Upper lobe of left lung (tissue), 6 donors: ENCODE results near the gene EXTL2. TPM values are rescaled to one million over a fixed set of nuclear protein-coding genes. Genes with fewer than 3 reads are reported as not detected.
"Not testable (repeated sequence)": the region's sequence is repeated elsewhere in the genome, so short reads cannot be mapped to it uniquely, and the experiment has no call there.

ENCODE experiments used
- ATAC-seq, 2 donors: fragments of 200-7000 bp; cut with Tn5 transposase; one replicate each; pipeline ENCODE4 v1.9.1; 2022; ENCODE audit warnings: mild to moderate bottlenecking in 2 of 2, moderate library complexity in 2 of 2; ENCODE audit not compliant: low FRiP score in 2 of 2
- DNase-seq, 2 donors: peaks; one replicate each; pipeline ENCODE4 v3.0.0-alpha.2; 2019 to 2020
- H3K27ac ChIP-seq, 4 donors: fragments of 200-600 bp; sonication (generic); one replicate each; pipeline ENCODE4 v1.5.1; 2016 to 2019
- H3K27me3 ChIP-seq, 4 donors: fragments of 200-600 bp; sonication (generic); one replicate each; pipeline ENCODE4 v1.5.1; 2017 to 2019
- H3K36me3 ChIP-seq, 4 donors: fragments of 200-600 bp; sonication (generic); one replicate each; pipeline ENCODE4 v1.5.1; 2016 to 2019
- H3K4me1 ChIP-seq, 4 donors: fragments of 200-600 bp; sonication (generic); one replicate each; pipeline ENCODE4 v1.5.1; 2018 to 2019
- H3K4me3 ChIP-seq, 4 donors: fragments of 200-600 bp; sonication (generic); one replicate each; pipeline ENCODE4 v1.5.1; 2017 to 2019; ENCODE audit warnings: mild to moderate bottlenecking in 2 of 4, moderate library complexity in 1 of 4
- H3K9me3 ChIP-seq, 4 donors: fragments of 200-600 bp; sonication (generic); one replicate each; pipeline ENCODE4 v1.5.1; 2018 to 2019
- EP300 ChIP-seq, 4 donors: sonication (generic); formaldehyde crosslinking; IDR thresholded peaks; one replicate each; pipeline ENCODE4 v1.5.1; 2017; ENCODE audit warnings: antibody characterized with exemption in 4 of 4, control low read depth in 2 of 4
- POLR2A ChIP-seq, 4 donors: fragments of 450-650 bp; IDR thresholded peaks; one replicate each; pipeline ENCODE4 v1.5.1; 2016 to 2017; ENCODE audit warnings: antibody characterized with exemption in 4 of 4, mild to moderate bottlenecking in 2 of 4
- POLR2AphosphoS5 ChIP-seq, 2 donors: sonication (generic); formaldehyde crosslinking; IDR thresholded peaks; one replicate each; pipeline ENCODE4 v1.5.1; 2017; ENCODE audit warnings: antibody characterized with exemption in 2 of 2
- WGBS, 2 donors: methylation state at CpG; one replicate each; pipeline ENCODE4 v1.1.5; 2017 to 2018; 5-methylcytosine and 5-hydroxymethylcytosine counted together
- total RNA-seq, 6 donors: library from RNA; depleted of rRNA in 4 of 6; stranded (reverse); fragments of >200 nt in 4 of 6; gene quantifications; one replicate each; pipeline versions ENCODE4 v1.1.0 to v1.2.1, GENCODE V29; 2016 to 2021
- TF ChIP-seq, protein P1 (sequence below), 6 experiments: fragments of 450-650 bp in 4 of 6; fragments of 200-600 bp in 2 of 6; sonication (generic) in 2 of 6; IDR thresholded peaks; one replicate each; pipeline ENCODE4 v1.5.1; 2016 to 2019; ENCODE audit warnings: antibody characterized with exemption in 6 of 6
- donor health status: DM: no; HTN: no; CAD: no; lungs with moderate emphysema.
- donor health status: DM: no; HTN: yes; CAD: no; lungs with severe emphysema.

Gene EXTL2
- total RNA-seq, 6 donors from 2014 or later, result 5.2 to 15.3 (median 8.1) TPM

DNA sequence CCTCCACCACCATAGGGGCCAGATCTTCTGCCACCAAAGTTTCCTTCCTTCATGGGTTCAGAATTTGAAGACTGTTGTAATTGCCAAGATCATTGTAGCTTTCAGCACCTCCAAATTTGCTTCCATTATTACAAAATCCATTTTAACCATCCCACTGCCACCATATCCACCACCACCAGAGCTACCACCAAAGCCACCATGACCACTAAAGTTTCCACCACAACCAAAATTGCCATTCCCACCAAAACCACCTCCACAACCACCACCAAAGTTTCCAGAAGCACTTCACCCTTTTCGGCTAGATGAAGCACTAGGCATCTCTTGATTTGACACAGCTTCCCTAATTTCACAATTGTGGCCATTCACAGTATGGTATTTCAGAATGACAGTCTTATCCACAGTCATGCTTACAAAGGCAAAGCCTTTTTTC lies 46.5 kb upstream of the EXTL2 start:
- Histone ChIP-seq H3K9me3 (no peaks in the 10 kb centered on the region), H3K27ac (no peak overlapping the region), H3K4me3 (no peak overlapping the region), H3K4me1 (peaks cover 0 to 6% (median 0%) of the 10 kb centered on the region in 4 donors), H3K36me3 (peaks cover 0 to 27% (median 2%) of the 10 kb centered on the region in 4 donors), H3K27me3 (no peaks in the 10 kb centered on the region)
- TF ChIP-seq EP300 (IDR thresholded peaks at IDR 0.05) (no peak), POLR2AphosphoS5 (IDR thresholded peaks at IDR 0.05) (no peak), POLR2A (IDR thresholded peaks at IDR 0.05) (no peak)
- TF ChIP-seq, protein P1, sequence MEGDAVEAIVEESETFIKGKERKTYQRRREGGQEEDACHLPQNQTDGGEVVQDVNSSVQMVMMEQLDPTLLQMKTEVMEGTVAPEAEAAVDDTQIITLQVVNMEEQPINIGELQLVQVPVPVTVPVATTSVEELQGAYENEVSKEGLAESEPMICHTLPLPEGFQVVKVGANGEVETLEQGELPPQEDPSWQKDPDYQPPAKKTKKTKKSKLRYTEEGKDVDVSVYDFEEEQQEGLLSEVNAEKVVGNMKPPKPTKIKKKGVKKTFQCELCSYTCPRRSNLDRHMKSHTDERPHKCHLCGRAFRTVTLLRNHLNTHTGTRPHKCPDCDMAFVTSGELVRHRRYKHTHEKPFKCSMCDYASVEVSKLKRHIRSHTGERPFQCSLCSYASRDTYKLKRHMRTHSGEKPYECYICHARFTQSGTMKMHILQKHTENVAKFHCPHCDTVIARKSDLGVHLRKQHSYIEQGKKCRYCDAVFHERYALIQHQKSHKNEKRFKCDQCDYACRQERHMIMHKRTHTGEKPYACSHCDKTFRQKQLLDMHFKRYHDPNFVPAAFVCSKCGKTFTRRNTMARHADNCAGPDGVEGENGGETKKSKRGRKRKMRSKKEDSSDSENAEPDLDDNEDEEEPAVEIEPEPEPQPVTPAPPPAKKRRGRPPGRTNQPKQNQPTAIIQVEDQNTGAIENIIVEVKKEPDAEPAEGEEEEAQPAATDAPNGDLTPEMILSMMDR (IDR thresholded peaks at IDR 0.05), result no peak
- ATAC-seq, result no peak
- DNase-seq, result no peak
- WGBS, 2 donors, result 76 to 87% methylated on average over 1 of the region's 1 CpG

DNA sequence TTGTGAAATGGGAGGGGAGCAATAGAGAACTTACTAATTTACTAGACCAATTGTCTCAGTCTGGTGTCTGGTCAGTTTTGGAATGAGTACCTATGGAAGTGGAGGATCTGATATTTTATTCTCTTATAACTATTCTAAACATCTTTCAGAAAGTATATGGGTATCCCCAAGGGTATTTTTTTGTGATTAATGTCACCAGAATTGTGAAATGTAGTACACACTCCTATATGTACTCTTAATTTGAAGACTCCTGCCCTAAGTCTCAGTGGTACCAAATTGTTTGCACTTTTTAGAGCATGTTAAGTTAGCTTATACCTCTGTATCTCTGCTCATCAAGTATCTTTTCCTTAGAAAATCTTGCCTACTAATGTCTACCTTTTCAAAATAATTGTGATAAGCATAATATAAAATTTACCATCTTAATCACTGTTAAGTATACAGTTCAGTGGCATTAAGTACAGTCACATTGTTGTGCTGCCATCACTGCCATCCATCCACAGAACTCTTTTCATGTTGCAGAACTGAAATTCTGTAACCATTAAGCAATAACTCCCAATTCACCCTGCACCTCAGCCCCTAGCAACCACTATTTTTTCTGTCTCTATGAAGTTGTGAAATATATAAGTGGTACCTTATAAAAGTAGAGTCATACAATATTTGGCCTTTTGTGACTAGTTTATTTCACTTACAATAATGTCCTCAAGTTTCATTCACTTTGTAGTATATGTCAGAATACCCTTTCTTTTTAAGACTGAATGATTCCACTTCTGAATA lies 41.7 kb upstream of the EXTL2 start:
- no peak overlapping the region for H3K27ac ChIP-seq
- TF ChIP-seq EP300 (IDR thresholded peaks at IDR 0.05) (no peak), POLR2AphosphoS5 (IDR thresholded peaks at IDR 0.05) (no peak), POLR2A (IDR thresholded peaks at IDR 0.05) (no peak)
- TF ChIP-seq, protein P1 (IDR thresholded peaks at IDR 0.05), result no peak
- no peaks in the 10 kb centered on the region for H3K4me1 ChIP-seq
- H3K9me3 ChIP-seq, result no peaks in the 10 kb centered on the region
- no peak for DNase-seq
- no peak for ATAC-seq
- peaks cover 0 to 17% (median 0%) of the 10 kb centered on the region in 4 donors for H3K36me3 ChIP-seq
- no peaks in the 10 kb centered on the region for H3K27me3 ChIP-seq
- no peak overlapping the region for H3K4me3 ChIP-seq

DNA sequence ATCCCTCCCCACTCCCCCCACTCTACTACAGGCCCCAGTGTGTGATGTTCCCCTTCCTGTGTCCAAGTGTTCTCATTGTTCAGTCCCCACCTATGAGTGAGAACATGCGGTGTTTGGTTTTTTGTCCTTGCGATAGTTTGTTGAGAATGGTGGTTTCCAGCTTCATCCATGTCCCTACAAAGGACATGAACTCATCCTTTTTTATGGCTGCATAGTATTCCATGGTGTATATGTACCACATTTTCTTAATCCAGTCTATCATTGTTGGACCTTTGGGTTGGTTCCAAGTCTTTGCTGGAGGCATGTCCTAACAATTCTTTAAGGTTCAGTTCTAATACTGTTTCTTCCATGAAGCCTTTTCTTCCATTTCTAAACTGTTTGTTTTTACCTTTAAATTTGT lies 38.9 kb upstream of the EXTL2 start:
- not testable (repeated sequence) for H3K27ac ChIP-seq, ATAC-seq, H3K4me1 ChIP-seq, H3K36me3 ChIP-seq, DNase-seq, H3K27me3 ChIP-seq, H3K9me3 ChIP-seq, H3K4me3 ChIP-seq
- WGBS, 2 donors, result 93 to 100% methylated on average over 2 of the region's 2 CpGs

DNA sequence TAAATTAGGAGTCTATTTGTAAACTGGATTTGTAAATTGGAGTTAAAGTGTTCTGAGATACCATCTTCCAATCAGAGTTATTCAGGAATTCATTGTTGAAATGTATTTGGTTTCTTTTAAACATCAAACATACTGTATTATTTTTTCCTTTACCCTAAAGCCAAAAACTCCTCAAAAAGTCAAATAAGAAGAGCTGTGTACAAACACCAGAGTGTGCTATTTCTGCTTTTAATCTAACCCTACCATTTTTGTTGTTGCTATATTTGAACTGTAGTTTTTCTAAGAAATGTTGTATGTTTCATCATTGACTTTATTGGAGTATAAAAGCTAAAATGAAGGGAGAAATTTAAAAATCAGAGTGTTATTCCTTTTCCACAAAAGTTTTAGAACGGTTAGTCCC lies 37.1 kb upstream of the EXTL2 start:
- H3K27ac ChIP-seq, result no peak overlapping the region
- DNase-seq (no peak), ATAC-seq (no peak)
- peaks cover 0 to 3% (median 0%) of the 10 kb centered on the region in 4 donors for H3K4me1 ChIP-seq
- 93 to 100% methylated on average over 1 of the region's 1 CpG for WGBS, 2 donors
- H3K4me3 ChIP-seq, result no peak overlapping the region
- TF ChIP-seq POLR2AphosphoS5 (IDR thresholded peaks at IDR 0.05) (no peak), POLR2A (IDR thresholded peaks at IDR 0.05) (no peak)
- no peaks in the 10 kb centered on the region for H3K9me3 ChIP-seq
- no peaks in the 10 kb centered on the region for H3K27me3 ChIP-seq
- H3K36me3 ChIP-seq, result no peaks in the 10 kb centered on the region

DNA sequence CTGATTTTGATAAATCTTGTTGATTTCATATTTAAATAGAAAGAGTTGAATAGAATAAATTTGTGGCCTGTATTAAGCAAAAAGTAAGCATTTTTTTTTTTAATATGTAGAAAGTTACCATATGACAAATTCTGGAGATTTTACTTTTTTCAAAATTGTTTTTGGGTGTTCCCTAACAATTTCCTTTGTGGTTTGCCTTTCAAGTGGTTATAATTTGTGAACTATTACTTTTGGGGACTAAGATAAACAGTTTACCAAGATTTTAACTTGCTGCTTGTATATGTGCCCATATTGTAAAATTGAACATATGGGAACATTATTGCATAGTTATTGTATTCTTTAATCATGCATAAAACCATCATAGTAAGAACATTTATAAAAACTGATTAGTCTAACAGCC lies 35.9 kb upstream of the EXTL2 start:
- TF ChIP-seq EP300 (IDR thresholded peaks at IDR 0.05), result no peak
- TF ChIP-seq POLR2A (IDR thresholded peaks at IDR 0.05), result no peak
- no peak for TF ChIP-seq POLR2AphosphoS5 (IDR thresholded peaks at IDR 0.05)
- TF ChIP-seq, protein P1 (IDR thresholded peaks at IDR 0.05), result no peak
- Histone ChIP-seq H3K9me3 (no peaks in the 10 kb centered on the region), H3K27ac (no peak overlapping the region), H3K4me3 (no peak overlapping the region), H3K4me1 (peaks cover 0 to 3% (median 0%) of the 10 kb centered on the region in 4 donors), H3K36me3 (peaks cover 0 to 9% (median 4%) of the 10 kb centered on the region in 4 donors), H3K27me3 (no peaks in the 10 kb centered on the region)
- no peak for ATAC-seq
- no peak for DNase-seq

DNA sequence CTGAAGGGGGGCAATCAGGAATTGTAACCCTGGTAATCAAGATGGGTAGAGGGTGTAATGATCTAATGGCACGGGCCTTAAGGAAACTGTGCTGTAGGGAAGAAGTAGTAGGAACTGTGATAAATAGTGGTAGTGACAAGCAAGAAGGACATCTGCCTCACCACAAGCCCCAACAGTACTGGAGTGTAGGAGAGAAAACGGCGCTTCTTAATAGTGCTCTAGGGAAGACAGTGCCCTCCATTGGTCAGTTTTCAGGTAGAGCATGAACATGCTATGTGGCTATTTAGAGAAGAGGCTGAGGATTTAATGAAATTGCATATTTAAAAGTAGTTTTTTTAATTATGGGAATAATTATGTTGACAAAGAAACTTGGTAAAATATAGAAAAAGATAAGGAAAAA lies 33.5 kb upstream of the EXTL2 start:
- 84% methylated on average over 3 of the region's 3 CpGs for WGBS, 2 donors
- Histone ChIP-seq H3K27me3 (no peaks in the 10 kb centered on the region), H3K27ac (no peak overlapping the region), H3K4me3 (no peak overlapping the region), H3K4me1 (peaks cover 0 to 6% (median 2%) of the 10 kb centered on the region in 4 donors), H3K36me3 (peaks cover 0 to 9% (median 4%) of the 10 kb centered on the region in 4 donors), H3K9me3 (no peaks in the 10 kb centered on the region)
- no peak for DNase-seq
- no peak for ATAC-seq
- TF ChIP-seq POLR2A (IDR thresholded peaks at IDR 0.05) (no peak), EP300 (IDR thresholded peaks at IDR 0.05) (no peak), POLR2AphosphoS5 (IDR thresholded peaks at IDR 0.05) (no peak)
- TF ChIP-seq, protein P1 (IDR thresholded peaks at IDR 0.05), result no peak
